MM.1S (cell line): ENCODE measurements around the gene SLC46A3.

Source experiments
- CTCF ChIP-seq: fragments of 300-600 bp; sonication (generic); IDR thresholded peaks from 2 replicates; pipeline ENCODE4 v1.5.1; 2016; ENCODE audit warnings: antibody characterized with exemption, low read length, mixed read lengths
- EZH2 ChIP-seq: fragments of 300-600 bp; sonication (generic); optimal IDR thresholded peaks from 2 replicates; pipeline ENCODE3; 2017; ENCODE audit warnings: low read depth, mild to moderate bottlenecking, antibody characterized with exemption, low read length, mixed read lengths

GRCh38 chr13:28751175-28751960, 32.6 kb upstream of the SLC46A3 start:
- TF ChIP-seq CTCF = no peak
- TF ChIP-seq EZH2 = no peak
